IPS-15b (cell line): ENCODE results near the gene SPATA16.

Experiments
- H3K27me3 ChIP-seq: one replicate; pipeline ENCODE4 v1.6.1; 2013; ENCODE audit warnings: low read length; ENCODE audit not compliant: control insufficient read depth, insufficient read depth
- H3K36me3 ChIP-seq: one replicate; pipeline ENCODE4 v1.6.1; 2013; ENCODE audit warnings: low read length; ENCODE audit not compliant: control insufficient read depth, insufficient read depth
- H3K4me1 ChIP-seq: one replicate; pipeline ENCODE4 v1.6.1; 2013; ENCODE audit warnings: mild to moderate bottlenecking, low read length; ENCODE audit not compliant: control insufficient read depth, insufficient read depth
- H3K4me3 ChIP-seq: one replicate; pipeline ENCODE4 v1.5.1; 2013; ENCODE audit warnings: low read depth, low read length
- H3K9ac ChIP-seq: one replicate; pipeline ENCODE4 v1.6.1; 2013; ENCODE audit warnings: low read depth, mild to moderate bottlenecking, low read length
- H3K9me3 ChIP-seq: one replicate; pipeline ENCODE4 v1.6.1; 2013; ENCODE audit warnings: mild to moderate bottlenecking, low read length; ENCODE audit not compliant: control insufficient read depth, insufficient read depth

Gene SPATA16

GRCh38 chr3:172844428-172844827 is 296.6 kb downstream of the SPATA16 start:
- Histone ChIP-seq H3K4me1 (no peaks in the 10 kb centered on the region), H3K27me3 (no peaks in the 10 kb centered on the region), H3K36me3 (no peaks in the 10 kb centered on the region), H3K9me3 (no peaks in the 10 kb centered on the region), H3K9ac (no peak overlapping the region), H3K4me3 (no peak overlapping the region)

DNA sequence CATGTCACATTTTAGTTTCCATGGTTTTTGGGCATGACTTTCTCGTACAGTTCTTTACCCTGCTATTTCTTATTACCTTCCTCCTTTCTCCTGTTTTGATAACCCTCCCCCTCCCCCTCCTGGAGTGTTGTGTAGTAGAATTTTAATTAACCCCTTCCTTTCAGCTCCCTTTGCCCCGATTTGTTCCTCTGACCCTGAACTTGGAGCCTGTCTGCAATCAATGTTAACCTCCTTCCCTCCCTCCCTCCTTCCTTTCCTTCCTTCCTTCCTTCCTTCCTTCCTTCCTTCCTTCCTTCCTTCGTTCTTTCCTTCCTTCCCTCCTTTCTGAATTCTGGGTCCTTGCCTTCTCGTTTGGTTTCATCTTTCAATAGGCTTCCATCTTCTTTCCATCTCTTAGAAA is 300.1 kb downstream of the SPATA16 start:
- H3K27me3 ChIP-seq: no peaks in the 10 kb centered on the region
- no peaks in the 10 kb centered on the region for H3K4me1 ChIP-seq
- no peaks in the 10 kb centered on the region for H3K36me3 ChIP-seq

DNA sequence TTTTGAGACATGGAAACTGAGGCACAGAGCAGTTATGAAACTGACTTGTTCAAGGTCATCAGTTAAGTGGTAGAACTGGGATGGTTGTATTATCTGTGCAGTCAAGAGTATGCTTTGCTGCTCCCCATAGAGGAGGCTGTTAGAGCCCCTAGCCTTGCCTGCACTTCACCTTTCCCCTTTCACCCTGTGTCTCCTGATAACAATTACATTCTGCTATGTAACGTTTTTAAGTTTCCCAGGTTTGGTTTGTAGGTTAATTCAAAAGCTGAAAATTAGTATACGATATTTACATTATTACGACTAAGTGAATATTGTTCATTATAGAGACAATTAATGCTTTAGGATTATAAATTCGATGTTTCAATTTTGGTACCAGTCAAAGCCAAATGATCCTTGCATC is 300.6 kb downstream of the SPATA16 start:
- no peaks in the 10 kb centered on the region for H3K27me3 ChIP-seq
- no peaks in the 10 kb centered on the region for H3K9me3 ChIP-seq
- no peaks in the 10 kb centered on the region for H3K4me1 ChIP-seq
- H3K36me3 ChIP-seq: no peaks in the 10 kb centered on the region
- H3K4me3 ChIP-seq: no peak overlapping the region
- H3K9ac ChIP-seq: no peak overlapping the region

More for the DNA sequence above, 300.1 kb downstream of the SPATA16 start:
- Histone ChIP-seq H3K9me3 (no peaks in the 10 kb centered on the region), H3K4me3 (no peak overlapping the region), H3K9ac (no peak overlapping the region)

DNA sequence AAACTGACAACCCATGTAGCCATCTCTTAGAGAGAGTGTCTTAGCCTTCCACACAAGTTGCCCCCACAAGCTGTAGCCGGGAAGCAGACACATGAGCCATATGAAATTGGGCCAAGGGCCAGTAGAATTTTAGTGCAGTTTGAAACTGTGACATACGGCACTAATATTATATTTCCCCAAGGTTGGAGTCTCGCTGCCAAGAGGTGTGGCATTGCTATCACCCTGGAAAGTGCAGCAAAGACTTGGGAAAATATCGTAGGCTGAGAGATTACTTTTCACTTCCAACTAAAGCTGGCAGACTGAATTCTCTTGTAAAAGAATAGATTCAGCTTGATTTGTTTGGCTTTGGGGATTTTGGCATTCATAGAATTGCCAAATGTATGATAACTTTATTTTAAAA is 301.4 kb downstream of the SPATA16 start:
- Histone ChIP-seq H3K4me1 (no peaks in the 10 kb centered on the region), H3K9me3 (no peaks in the 10 kb centered on the region), H3K4me3 (no peak overlapping the region), H3K27me3 (no peaks in the 10 kb centered on the region), H3K36me3 (no peaks in the 10 kb centered on the region), H3K9ac (no peak overlapping the region)
